HG03097 (cell line): ENCODE data around the gene PMM1.

Experiments used
- ATAC-seq: cut with Tn5 transposase; IDR thresholded peaks from one replicate; pipeline ENCODE4 v1.9.1; 2021; ENCODE audit not compliant: unreplicated experiment, low FRiP score

PMM1 gene

GRCh38 chr22:41540365-41540764, 49.3 kb downstream of the PMM1 start:
- no peak for ATAC-seq

- ATAC-seq = no peak
Observed at GRCh38 chr22:41540006-41540315, 49.7 kb downstream of the PMM1 start.

GRCh38 chr22:41539146-41540005, 50.3 kb downstream of the PMM1 start:
- ATAC-seq = no peak

- ATAC-seq = no peak
Observed at GRCh38 chr22:41538583-41538982, 51.1 kb downstream of the PMM1 start.

GRCh38 chr22:41537203-41537602, 52.4 kb downstream of the PMM1 start:
- ATAC-seq = no peak

- no peak for ATAC-seq
Observed at GRCh38 chr22:41535244-41535643, 54.4 kb downstream of the PMM1 start.

- ATAC-seq = no peak
Observed at GRCh38 chr22:41534219-41534618, 55.4 kb downstream of the PMM1 start.

- ATAC-seq = no peak
Observed at GRCh38 chr22:41532908-41533825, 56.5 kb downstream of the PMM1 start.

- no peak for ATAC-seq
Observed at GRCh38 chr22:41531715-41532477, 57.7 kb downstream of the PMM1 start.

GRCh38 chr22:41530890-41531714, 58.5 kb downstream of the PMM1 start:
- ATAC-seq = no peak

GRCh38 chr22:41528938-41529561, 60.6 kb downstream of the PMM1 start:
- no peak for ATAC-seq

GRCh38 chr22:41528132-41528766, 61.4 kb downstream of the PMM1 start:
- ATAC-seq = no peak
